MCF 10A (cell line): ENCODE results near the gene TRPM5. TPM values are rescaled to one million over a fixed set of nuclear protein-coding genes. Genes with fewer than 3 reads are reported as not detected.

ENCODE experiments used
- BruUV-seq: library from RNA; stranded (reverse); fragments of 400-500 nt; replicated peaks from 2 replicates; lab custom pipeline; 2021; lab: Mats Ljungman, UMichigan
- CTCF ChIA-PET: fragments of 300-600 bp; sonication (Branson Sonifier 250); formaldehyde crosslinking; extraction: SDS; loops from one replicate; lab custom pipeline; 2021; ENCODE audit warnings: antibody characterized with exemption, inconsistent platforms; lab: Yijun Ruan, JAX
- POLR2A ChIA-PET: fragments of 300-600, 350-650 bp; sonication (Branson Sonifier 250); formaldehyde crosslinking; extraction: SDS; loops from one replicate; lab custom pipeline; 2020; ENCODE audit warnings: antibody characterized with exemption, inconsistent platforms; lab: Yijun Ruan, JAX
- DNase-seq: peaks from one replicate; pipeline ENCODE4 v3.0.0-alpha.2; 2018; ENCODE audit not compliant: unreplicated experiment
- H3K27ac Mint-ChIP-seq: one replicate; pipeline ENCODE4 v1.8.0; 2022; ENCODE audit warnings: mild to moderate bottlenecking, low read depth, mixed read lengths; ENCODE audit not compliant: unreplicated experiment
- H3K27me3 Mint-ChIP-seq: one replicate; pipeline ENCODE4 v1.8.0; 2022; ENCODE audit warnings: mixed read lengths; ENCODE audit not compliant: insufficient read depth, unreplicated experiment
- H3K36me3 Mint-ChIP-seq: one replicate; pipeline ENCODE4 v1.8.0; 2022; ENCODE audit warnings: mild to moderate bottlenecking, moderate library complexity, mixed read lengths; ENCODE audit not compliant: insufficient read depth, unreplicated experiment
- H3K4me1 Mint-ChIP-seq: one replicate; pipeline ENCODE4 v1.8.0; 2022; ENCODE audit warnings: mixed read lengths; ENCODE audit not compliant: insufficient read depth, unreplicated experiment
- H3K4me3 Mint-ChIP-seq: one replicate; pipeline ENCODE4 v1.8.0; 2022; ENCODE audit warnings: mild to moderate bottlenecking, moderate library complexity, mixed read lengths; ENCODE audit not compliant: unreplicated experiment
- H3K9me3 Mint-ChIP-seq: one replicate; pipeline ENCODE4 v1.8.0; 2022; ENCODE audit warnings: mixed read lengths; ENCODE audit not compliant: unreplicated experiment
- CTCF ChIP-seq: fragments of 200-600 bp; IDR thresholded peaks from one replicate; pipeline ENCODE4 v1.8.0; 2022; ENCODE audit warnings: antibody characterized with exemption, mild to moderate bottlenecking; ENCODE audit not compliant: unreplicated experiment
- intact Hi-C: fragments of 100-400 bp; cut with micrococcal nuclease; formaldehyde crosslinking; loops from 2 replicates; pipeline ENCODE4 v1.14.1; 2022
- total RNA-seq: library from RNA; stranded (reverse); gene quantifications from 2 replicates; pipeline ENCODE4 v1.2.3, GENCODE V29; 2022

Gene TRPM5
- total RNA-seq, 1 experiment from 2014 or later, result not detected

GRCh38 chr11:2409611-2410468 lies 34.5 kb downstream of the TRPM5 start:
- DNase-seq, result no peak
- no peaks in the 10 kb centered on the region for H3K27me3 Mint-ChIP-seq
- ChIA-PET POLR2A (interaction anchor here (1.7 kb wide), 1 partner anchor 9 kb away, joined by 5 read pairs; the partner anchor contains the start of gene TSSC4), CTCF (interaction anchor here (0.7 to 1.9 kb wide), 3 partner anchors 10 to 106 kb away, joined by 3 to 7 read pairs (median 4); no protein-coding TSS in a partner anchor)
- H3K36me3 Mint-ChIP-seq, result no peaks in the 10 kb centered on the region
- H3K4me3 Mint-ChIP-seq, result no peak overlapping the region
- TF ChIP-seq CTCF, result no peak
- H3K27ac Mint-ChIP-seq, result no peak overlapping the region
- BruUV-seq, result no TSS peak
- H3K4me1 Mint-ChIP-seq, result no peaks in the 10 kb centered on the region
- intact Hi-C loops, result no loop called here
- H3K9me3 Mint-ChIP-seq, result no peaks in the 10 kb centered on the region

GRCh38 chr11:2409126-2409525 lies 35.2 kb downstream of the TRPM5 start:
- H3K27me3 Mint-ChIP-seq, result no peaks in the 10 kb centered on the region
- no TSS peak for BruUV-seq
- no peaks in the 10 kb centered on the region for H3K9me3 Mint-ChIP-seq
- ChIA-PET POLR2A (interaction anchor here (1.7 kb wide), 1 partner anchor 9 kb away, joined by 5 read pairs; the partner anchor contains the start of gene TSSC4), CTCF (interaction anchor here (0.6 to 1.9 kb wide), 3 partner anchors 10 to 814 kb away, joined by 3 to 7 read pairs (median 3); no protein-coding TSS in a partner anchor)
- no peaks in the 10 kb centered on the region for H3K36me3 Mint-ChIP-seq
- H3K4me1 Mint-ChIP-seq, result no peaks in the 10 kb centered on the region
- intact Hi-C loops, result no loop called here
- no peak for DNase-seq
- H3K27ac Mint-ChIP-seq, result no peak overlapping the region
- TF ChIP-seq CTCF, result no peak
- H3K4me3 Mint-ChIP-seq, result no peak overlapping the region

- H3K27ac Mint-ChIP-seq, result no peak overlapping the region
Measured at GRCh38 chr11:2408671-2409070, 35.6 kb downstream of the TRPM5 start.

More at GRCh38 chr11:2408671-2409070, 35.6 kb downstream of the TRPM5 start:
- no peaks in the 10 kb centered on the region for H3K4me1 Mint-ChIP-seq
- ChIA-PET CTCF (interaction anchor here (0.6 to 1.9 kb wide), 5 partner anchors 11 to 813 kb away, joined by 3 to 9 read pairs (median 3); no protein-coding TSS in a partner anchor), POLR2A (interaction anchor here (0.6 to 1.7 kb wide), 2 partner anchors 8 to 10 kb away, joined by 3 to 5 read pairs; partner anchors contain the start of gene TSSC4)
- no peak for TF ChIP-seq CTCF
- BruUV-seq, result no TSS peak
- intact Hi-C loops, result no loop called here
- no peak overlapping the region for H3K4me3 Mint-ChIP-seq
- no peaks in the 10 kb centered on the region for H3K27me3 Mint-ChIP-seq
- H3K36me3 Mint-ChIP-seq, result peaks cover 2% of the 10 kb centered on the region
- no peaks in the 10 kb centered on the region for H3K9me3 Mint-ChIP-seq
- DNase-seq, result no peak
